K562 treated with DMSO at 1 percent for 4 hours (cell line): Measurements from ENCODE around the gene FCRL1. TPM values are rescaled to one million over a fixed set of nuclear protein-coding genes. Genes with fewer than 3 reads are reported as not detected.

Source experiments
- total RNA-seq: library from RNA; unstranded; fragments of 300-600 nt; gene quantifications from 2 replicates; pipeline ENCODE4 v1.2.3, GENCODE V29; 2022; ENCODE audit not compliant: insufficient read depth

Gene FCRL1
- total RNA-seq, result not detected in 2 replicates

GRCh38 chr1:157819896-157820295, at the start of gene FCRL1:
FCRL1 (minus strand) TSS chr1:157820120; CDS start chr1:157820037, 83 bp downstream.

GRCh38 chr1:157841708-157842107, 21.8 kb upstream of the FCRL1 start, which contains the start of gene CD5L:
CD5L (minus strand) TSS chr1:157841808; CDS start chr1:157841701, 107 bp downstream.

GRCh38 chr1:157776971-157777391, 42.9 kb downstream of the FCRL1 start, which contains the start of gene FCRL2:
FCRL2 (minus strand) TSS chr1:157777132; CDS start chr1:157777073, 59 bp downstream.

Other genes with a start within 250 kb of the FCRL1 start
- not detected in 2 replicates for gene FCRL4, start 222.0 kb downstream of the FCRL1 start, total RNA-seq
- not detected in 2 replicates for gene FCRL3, start 119.4 kb downstream of the FCRL1 start, total RNA-seq
- gene FCRL2, start 43.0 kb downstream of the FCRL1 start, total RNA-seq, result not detected in 2 replicates
- not detected in 2 replicates for gene CD5L, start 21.7 kb upstream of the FCRL1 start, total RNA-seq
- not detected in 2 replicates for gene KIRREL1, start 173.5 kb upstream of the FCRL1 start, total RNA-seq